ENCODE data around the gene PRR23A.
A peak's percentile ranks its signal among the peaks of the same experiment; 100 is the strongest.
"Not testable (repeated sequence)": the region's sequence is repeated elsewhere in the genome, so short reads cannot be mapped to it uniquely, and the experiment has no call there.

Gene PRR23A

GRCh38 chr3:139006051-139006716 lies at the start of gene PRR23A:
PRR23A (minus strand) TSS chr3:139006268; CDS start chr3:139006268, 0 bp downstream.
- TF ChIP-seq POLR2A (IDR thresholded peaks at IDR 0.05; ENCODE audit: low read depth, low read length), result no peak
- DNase-seq (ENCODE audit: insufficient read length, low spot score) (no peak), FAIRE-seq (no peak)

- FAIRE-seq (no peak), DNase-seq (ENCODE audit: insufficient read length, low spot score) (no peak)
- TF ChIP-seq POLR2A (IDR thresholded peaks at IDR 0.05; ENCODE audit: low read depth, low read length), result no peak
Observed at GRCh38 chr3:139052802-139053600, 46.9 kb upstream of the PRR23A start.

GRCh38 chr3:139044366-139045210 lies 38.5 kb upstream of the PRR23A start, which contains the start of gene PRR23C:
PRR23C (minus strand) TSS chr3:139044892; CDS start chr3:139044620, 272 bp downstream.
- DNase-seq (ENCODE audit: insufficient read length, low spot score), result no peak
- no peak for TF ChIP-seq POLR2A (IDR thresholded peaks at IDR 0.05; ENCODE audit: low read depth, low read length)
- no peak for FAIRE-seq

GRCh38 chr3:139043554-139044365 lies 37.7 kb upstream of the PRR23A start:
- no peak for DNase-seq (ENCODE audit: insufficient read length, low spot score)
- no peak for FAIRE-seq
- no peak for TF ChIP-seq POLR2A (IDR thresholded peaks at IDR 0.05; ENCODE audit: low read depth, low read length)

GRCh38 chr3:139037478-139037877 lies 31.4 kb upstream of the PRR23A start:
- no peak for FAIRE-seq
- TF ChIP-seq POLR2A (IDR thresholded peaks at IDR 0.05; ENCODE audit: low read depth, low read length), result no peak

GRCh38 chr3:139032326-139033002 lies 26.4 kb upstream of the PRR23A start:
- no peak for DNase-seq (ENCODE audit: insufficient read length, low spot score)
- no peak for TF ChIP-seq POLR2A (IDR thresholded peaks at IDR 0.05; ENCODE audit: low read depth, low read length)
- no peak for FAIRE-seq

More at GRCh38 chr3:139037478-139037877, 31.4 kb upstream of the PRR23A start:
- DNase-seq (ENCODE audit: insufficient read length, low spot score), result no peak

GRCh38 chr3:139030576-139030975 lies 24.5 kb upstream of the PRR23A start:
- DNase-seq (ENCODE audit: insufficient read length, low spot score); FAIRE-seq: not testable (repeated sequence)

GRCh38 chr3:139024968-139025367 lies 18.9 kb upstream of the PRR23A start:
- no peak for FAIRE-seq
- TF ChIP-seq POLR2A (IDR thresholded peaks at IDR 0.05; ENCODE audit: low read depth, low read length), result no peak

GRCh38 chr3:139020868-139021234 lies 14.8 kb upstream of the PRR23A start, which contains the start of gene PRR23B:
PRR23B (minus strand) TSS chr3:139020926; CDS start chr3:139020661, 265 bp downstream.
- DNase-seq (ENCODE audit: insufficient read length, low spot score) (peak; percentile 26), FAIRE-seq (no peak)
- TF ChIP-seq POLR2A (IDR thresholded peaks at IDR 0.05; ENCODE audit: low read depth, low read length), result no peak

More at GRCh38 chr3:139024968-139025367, 18.9 kb upstream of the PRR23A start:
- DNase-seq (ENCODE audit: insufficient read length, low spot score), result no peak

- no peak for TF ChIP-seq POLR2A (IDR thresholded peaks at IDR 0.05; ENCODE audit: low read depth, low read length)
- no peak for DNase-seq (ENCODE audit: insufficient read length, low spot score)
- FAIRE-seq, result no peak
Observed at GRCh38 chr3:139020036-139020867, 14.2 kb upstream of the PRR23A start.

- DNase-seq (ENCODE audit: insufficient read length, low spot score), result no peak
- TF ChIP-seq POLR2A (IDR thresholded peaks at IDR 0.05; ENCODE audit: low read depth, low read length), result no peak
- FAIRE-seq, result no peak
Observed at GRCh38 chr3:139016430-139017048, 10.5 kb upstream of the PRR23A start.

Data from H54 (cell line).